GM21786 (cell line): ENCODE data around the gene MXD4.

ENCODE experiments used
- ATAC-seq: cut with Tn5 transposase; IDR thresholded peaks from one replicate; pipeline ENCODE4 v1.9.1; 2021; ENCODE audit not compliant: unreplicated experiment

The MXD4 gene

GRCh38 chr4:2265113-2266110 lies 3.5 kb upstream of the MXD4 start:
- no peak for ATAC-seq

DNA sequence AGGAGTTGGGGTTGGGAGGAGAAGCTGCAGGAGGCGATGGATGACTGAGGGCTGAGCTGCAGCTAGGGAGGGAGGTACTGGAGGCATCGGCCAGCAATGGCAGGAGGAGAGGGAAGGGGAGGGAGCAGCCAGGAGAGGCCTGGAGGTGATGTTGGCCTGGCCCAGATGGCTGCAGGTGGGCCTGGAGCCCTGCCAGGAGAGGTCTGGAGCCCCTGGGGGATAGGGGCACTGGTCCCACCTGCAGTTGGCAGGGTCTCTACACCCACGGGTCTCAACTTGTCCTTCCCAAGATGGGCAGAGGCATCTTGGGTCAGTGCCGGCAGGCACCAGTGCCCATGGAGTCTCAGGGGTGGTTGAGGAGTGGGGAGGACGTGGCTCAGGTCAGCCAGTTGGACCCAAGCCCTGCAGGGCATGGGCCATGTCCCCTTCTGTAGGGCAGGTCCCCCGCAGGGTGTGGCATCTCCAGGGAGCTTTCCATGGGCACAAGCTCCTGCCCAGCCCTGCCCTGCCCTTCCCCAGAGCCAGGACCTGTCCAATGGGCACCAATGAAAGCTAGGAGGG lies 2.7 kb upstream of the MXD4 start:
- no peak for ATAC-seq

- no peak for ATAC-seq
These were observed 2.0 kb upstream of the MXD4 start for GRCh38 chr4:2263926-2264321.

DNA sequence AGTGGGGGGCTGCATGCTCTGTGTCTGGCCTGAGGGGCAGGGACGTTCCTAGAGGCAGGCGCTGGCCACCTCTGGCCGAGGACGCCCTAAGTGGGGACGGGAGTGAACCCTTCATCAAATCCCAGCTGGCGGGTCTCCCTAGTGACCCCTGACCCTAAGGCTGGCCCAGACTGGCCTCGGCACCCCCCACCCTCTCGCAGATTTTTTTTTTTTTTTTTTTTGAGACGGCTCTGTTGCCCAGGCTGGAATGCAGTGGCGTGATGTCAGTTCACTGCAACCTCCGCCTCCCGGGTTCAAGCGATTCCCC lies 988 bp upstream of the MXD4 start:
- no peak for ATAC-seq

GRCh38 chr4:2262145-2262943 lies 435 bp upstream of the MXD4 start:
- peak; percentile 91 for ATAC-seq

GRCh38 chr4:2261110-2261852 lies 628 bp downstream of the MXD4 start:
- ATAC-seq: no peak

DNA sequence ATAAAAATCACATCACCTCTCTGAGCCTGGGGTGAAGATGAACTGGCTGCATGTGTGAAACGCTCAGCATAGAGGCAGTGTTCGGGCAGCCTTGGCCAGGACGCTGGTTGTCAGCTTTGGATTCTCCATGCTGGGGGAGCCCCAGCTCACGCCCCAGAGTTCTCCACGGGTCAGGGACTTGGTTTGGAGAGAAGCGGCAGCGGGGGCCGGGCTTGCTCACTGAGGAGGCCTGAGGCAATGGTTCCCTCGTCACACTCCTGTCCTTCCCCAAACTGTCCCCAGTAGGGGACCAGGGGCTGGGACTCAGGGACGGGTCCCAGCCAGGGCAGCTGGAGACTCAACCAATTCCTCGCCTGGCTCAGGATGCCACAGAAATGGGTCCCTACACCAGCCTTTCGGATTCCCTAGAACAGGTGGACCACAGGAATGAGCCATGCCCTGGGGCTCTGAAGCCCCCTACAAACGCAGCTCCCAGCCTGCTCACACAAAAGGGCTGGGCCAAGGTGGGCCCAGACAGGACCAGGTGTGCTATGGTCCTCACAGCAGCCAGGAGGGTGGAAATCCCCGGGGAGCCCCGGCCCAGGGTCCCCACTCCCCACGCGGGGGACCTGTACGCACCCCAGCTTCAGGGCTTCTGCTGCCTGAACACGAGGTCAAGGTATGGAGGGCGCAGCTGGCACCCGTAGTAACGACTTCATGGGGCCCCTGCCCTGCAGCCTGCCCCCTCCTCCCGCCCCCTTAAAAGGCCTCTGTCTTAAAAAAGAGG lies 1.4 kb downstream of the MXD4 start:
- no peak for ATAC-seq

DNA sequence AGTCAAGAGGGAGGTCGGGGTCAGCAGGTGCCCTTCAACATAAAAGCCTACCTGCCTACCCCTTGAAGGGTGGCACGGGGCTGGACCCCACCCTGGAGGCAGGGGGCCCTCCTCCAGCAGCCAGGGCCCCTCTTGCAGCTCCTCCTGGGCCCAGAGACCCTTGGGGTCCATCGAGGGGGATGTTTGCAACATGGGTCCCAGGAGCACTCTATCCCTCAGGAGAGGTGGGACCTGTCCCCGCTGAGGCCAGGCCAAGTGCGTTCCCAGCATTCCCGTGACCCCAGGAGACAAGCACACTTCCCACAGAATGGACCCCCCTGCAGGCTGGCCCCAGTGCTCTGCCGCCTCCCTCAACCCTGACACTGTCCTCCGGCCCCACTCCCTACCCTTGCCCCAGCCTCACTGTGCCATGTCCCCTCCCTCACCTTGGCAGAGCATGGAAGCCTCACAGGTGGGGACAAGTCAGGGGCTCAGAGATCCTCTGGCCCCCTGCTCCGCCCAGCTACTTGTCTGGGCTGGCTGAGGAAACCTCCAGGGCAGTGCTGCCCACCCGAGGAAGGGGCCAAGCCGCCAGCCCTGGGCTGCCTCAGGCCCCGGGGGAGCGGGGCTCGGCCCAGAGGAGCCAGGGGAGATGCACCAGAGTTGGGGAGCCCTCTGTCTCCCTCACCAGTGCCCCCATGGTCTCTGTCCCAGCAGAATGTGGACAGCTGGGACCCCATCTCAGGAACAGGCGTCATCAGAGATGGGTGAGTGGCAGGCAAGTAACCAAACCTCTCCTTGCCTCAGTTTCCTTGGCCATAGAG lies 2.2 kb downstream of the MXD4 start:
- no peak for ATAC-seq

- ATAC-seq: no peak
These were observed 2.8 kb downstream of the MXD4 start for GRCh38 chr4:2259036-2259540.

GRCh38 chr4:2258091-2259035 lies 3.5 kb downstream of the MXD4 start:
- no peak for ATAC-seq

GRCh38 chr4:2257361-2258081 lies 4.4 kb downstream of the MXD4 start:
- ATAC-seq: no peak

GRCh38 chr4:2256781-2257191 lies 5.1 kb downstream of the MXD4 start:
- no peak for ATAC-seq

DNA sequence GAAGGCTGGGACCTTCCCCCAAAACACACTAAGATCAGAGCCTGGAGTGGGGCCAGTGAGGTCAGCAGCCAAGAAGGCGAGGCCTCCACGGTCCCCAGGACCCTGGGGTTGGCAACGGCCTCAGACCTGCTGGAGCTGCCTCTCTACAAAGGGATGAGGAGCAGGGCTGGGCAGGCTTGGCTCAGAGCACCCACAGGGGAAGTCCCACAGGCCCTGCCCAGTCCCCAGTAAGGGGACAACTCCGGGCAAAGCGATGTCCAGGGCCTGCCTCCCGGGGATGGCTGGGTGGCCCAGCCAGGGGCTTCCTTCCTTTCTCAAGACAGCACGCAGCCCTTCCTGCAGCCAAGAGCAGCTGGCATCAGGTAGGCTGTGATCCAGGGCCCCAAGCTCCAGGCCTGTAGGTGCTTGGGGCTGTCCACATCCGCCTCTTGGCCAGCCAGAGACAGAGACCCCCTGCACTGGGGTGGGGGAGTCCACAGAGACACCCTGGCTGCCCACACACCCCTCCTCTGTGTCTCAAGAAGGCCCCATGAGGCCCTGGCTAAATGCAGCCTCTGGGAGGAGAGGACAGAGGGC lies 5.7 kb downstream of the MXD4 start:
- no peak for ATAC-seq

GRCh38 chr4:2255501-2256155 lies 6.3 kb downstream of the MXD4 start:
- ATAC-seq: no peak

GRCh38 chr4:2254665-2255500 lies 7.0 kb downstream of the MXD4 start:
- no peak for ATAC-seq
